Activated CD4-positive, alpha-beta T cell treated with anti-CD3 and anti-CD28 coated beads for 1 hour (primary cell): ENCODE results near the gene CALML4.
A peak's percentile ranks its signal among the peaks of the same experiment; 100 is the strongest.
"Not testable (repeated sequence)": the region's sequence is repeated elsewhere in the genome, so short reads cannot be mapped to it uniquely, and the experiment has no call there.

Experiments
- DNase-seq: peaks from one replicate; pipeline ENCODE4 v3.0.0-alpha.2; 2020

Gene CALML4, protein sequence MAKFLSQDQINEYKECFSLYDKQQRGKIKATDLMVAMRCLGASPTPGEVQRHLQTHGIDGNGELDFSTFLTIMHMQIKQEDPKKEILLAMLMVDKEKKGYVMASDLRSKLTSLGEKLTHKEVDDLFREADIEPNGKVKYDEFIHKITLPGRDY

DNA sequence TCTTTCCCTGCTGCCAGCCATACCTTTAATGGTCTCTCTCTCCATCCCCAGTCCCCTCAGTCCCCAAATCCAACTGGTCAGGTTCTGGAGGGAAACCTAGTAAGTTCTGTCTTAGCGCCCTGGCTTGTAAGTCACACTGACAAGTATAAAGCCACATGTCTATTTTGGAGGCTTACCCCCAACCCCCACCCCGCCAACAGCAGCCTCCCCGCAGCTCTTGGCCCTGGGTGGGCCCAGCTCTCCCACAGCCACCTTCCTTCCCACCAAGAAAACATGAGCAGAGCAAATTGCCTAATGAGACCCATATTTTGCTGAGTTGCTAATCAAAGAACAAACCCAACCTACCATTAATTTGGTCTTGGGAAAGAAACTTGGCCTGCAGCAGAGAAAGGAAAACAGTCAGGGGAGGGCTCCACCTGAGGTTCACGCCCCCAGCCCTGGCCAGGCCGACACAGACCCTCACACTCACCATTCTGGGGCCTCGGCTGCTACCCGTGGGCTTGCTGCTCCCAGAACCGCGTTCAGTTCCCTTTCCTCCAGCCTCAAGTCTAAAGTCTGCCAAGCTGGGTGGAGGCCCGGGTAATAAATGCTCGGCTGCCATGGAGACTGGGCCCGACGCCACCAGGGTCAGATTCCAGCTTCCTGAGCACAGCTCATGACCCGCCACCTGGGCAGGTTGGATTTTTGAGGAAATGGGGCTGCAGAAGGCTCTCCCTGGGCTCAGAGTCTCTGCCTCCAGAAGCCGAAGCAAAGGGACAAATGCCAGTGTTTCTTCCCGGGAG is at the start of gene CALML4:
Gene CALML4 (minus strand): TSS at position 557 of the 782 bp plus-strand sequence. CDS start 85 bp downstream, at position 472.
- DNase-seq, result no peak

DNA sequence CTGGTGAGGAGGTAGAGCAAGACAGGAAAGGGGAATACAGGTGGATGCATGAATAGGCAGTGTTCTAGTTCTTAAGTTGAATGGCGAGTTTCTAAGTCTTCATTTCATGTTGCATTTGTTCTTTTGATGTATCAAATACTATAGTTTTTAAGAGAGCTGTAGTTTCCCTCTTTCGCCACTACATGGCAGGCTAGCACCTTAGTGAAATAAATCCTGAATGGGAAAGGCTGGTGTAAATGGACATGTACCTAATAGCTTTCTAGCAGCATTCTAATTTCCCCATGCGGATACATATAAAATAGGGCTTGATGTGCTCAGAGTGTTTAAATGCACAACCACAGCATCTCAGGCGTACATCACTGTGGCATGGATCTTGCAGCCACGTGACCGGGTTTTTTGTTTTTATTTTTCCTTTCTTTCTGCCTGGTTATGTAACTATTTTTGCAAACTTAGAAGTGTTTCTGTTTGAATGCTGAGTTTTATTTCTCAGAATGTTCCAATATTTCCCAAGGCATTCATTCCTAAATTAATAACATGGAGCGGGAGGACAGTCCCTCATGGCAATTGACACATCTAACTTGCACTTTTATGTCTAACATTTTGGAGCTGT is 47.9 kb upstream of the CALML4 start:
- no peak for DNase-seq

DNA sequence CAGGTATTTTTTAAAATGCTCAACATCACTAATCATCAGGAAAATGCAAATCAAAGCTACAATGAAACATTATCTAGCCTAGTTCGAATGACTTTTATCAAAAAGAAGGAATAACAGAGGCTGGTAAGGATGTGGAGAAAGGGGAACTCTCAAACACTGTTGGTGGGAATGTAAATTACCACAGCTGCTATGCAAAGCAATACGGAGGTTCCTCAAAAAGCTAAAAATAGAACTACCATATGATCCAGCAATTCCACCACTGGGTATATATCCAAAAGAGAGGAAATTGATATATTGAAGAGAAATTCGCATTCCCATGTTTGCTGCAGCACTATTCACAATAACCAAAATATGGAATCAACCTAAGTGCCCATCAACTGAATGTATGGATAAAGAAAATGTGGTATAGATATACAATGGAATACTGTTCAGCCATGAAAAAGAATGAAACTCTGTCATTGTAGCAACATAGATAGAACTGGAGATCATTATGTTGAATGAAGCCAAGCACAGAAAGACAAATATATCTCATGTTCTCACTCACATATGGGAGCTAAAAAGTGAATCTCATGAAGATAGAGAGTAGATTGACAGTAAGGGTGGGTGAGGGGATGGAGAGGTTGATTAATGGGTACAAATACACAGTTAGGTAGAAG is 44.1 kb upstream of the CALML4 start:
- no peak for DNase-seq

- DNase-seq, result no peak
Observed at GRCh38 chr15:68244235-68244634, 39.1 kb upstream of the CALML4 start.

- DNase-seq, result no peak
Observed at GRCh38 chr15:68241088-68241935, 36.2 kb upstream of the CALML4 start.

GRCh38 chr15:68239025-68239424 is 33.9 kb upstream of the CALML4 start:
- DNase-seq, result no peak

- DNase-seq, result no peak
Observed at GRCh38 chr15:68235022-68235421, 29.9 kb upstream of the CALML4 start.

DNA sequence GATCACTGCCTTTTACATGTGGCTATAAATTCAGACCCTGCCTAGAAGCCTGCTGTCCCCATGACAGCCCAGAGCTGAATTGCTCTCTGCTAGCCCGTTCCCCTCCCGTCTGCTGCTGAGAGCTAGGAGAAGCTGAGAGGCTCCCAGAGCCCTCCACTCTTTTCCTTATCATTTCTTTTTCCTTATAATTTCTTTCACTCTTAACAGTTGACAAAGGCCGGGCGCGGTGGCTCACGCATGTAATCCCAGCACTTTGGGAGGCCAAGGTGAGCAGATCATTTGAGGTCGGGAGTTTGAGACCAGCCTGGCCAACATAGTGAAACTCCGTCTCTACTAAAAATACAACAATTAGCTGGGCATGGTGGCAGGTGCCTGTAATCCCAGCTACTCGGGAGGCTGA is 29.4 kb upstream of the CALML4 start:
- DNase-seq, result not testable (repeated sequence)

DNA sequence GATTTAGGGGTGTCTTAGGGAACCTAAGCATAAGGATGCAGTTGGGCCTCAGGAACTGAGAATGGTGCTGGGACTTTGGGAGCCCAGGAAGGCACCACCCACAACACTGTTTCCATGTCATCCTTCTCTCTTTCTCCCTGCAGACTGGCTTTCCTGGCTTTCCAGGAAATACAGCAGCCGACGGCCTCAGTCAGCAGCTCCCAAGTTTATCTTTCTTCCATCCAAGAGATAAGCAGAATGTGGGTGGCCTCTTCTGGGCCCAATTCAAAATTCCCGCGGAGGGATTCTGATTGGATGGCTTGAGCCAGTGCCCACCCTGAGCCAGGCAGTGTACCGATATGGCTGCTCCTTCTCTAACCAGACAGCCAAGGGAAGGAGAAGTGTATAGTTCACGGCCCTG is 28.9 kb upstream of the CALML4 start:
- DNase-seq, result no peak

GRCh38 chr15:68232937-68233336 is 27.8 kb upstream of the CALML4 start:
- DNase-seq, result no peak

DNA sequence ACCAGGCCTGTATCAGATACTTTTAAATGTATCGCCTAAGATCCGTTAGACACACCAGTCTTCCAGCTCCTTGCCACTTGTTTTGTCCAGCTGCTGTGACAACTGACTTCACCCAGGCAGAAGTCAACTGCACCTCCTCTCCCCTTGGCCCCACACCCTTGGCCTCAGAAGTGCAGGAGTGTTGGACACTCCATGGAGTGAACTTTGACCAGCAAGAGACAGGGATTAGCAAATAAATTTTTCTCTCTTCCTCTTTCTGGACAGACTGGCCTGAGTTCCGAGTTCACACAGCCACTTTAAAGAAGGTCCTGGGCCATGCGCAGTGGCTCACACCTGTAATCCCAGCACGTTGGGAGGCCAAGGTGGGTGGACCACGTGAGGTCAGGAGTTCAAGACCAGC is 27.3 kb upstream of the CALML4 start:
- no peak for DNase-seq

GRCh38 chr15:68231102-68231818 is 26.1 kb upstream of the CALML4 start:
- no peak for DNase-seq

- DNase-seq, result no peak
Observed at GRCh38 chr15:68230157-68231100, 25.3 kb upstream of the CALML4 start.

GRCh38 chr15:68229386-68230156 is 24.4 kb upstream of the CALML4 start, which contains the start of gene CLN6:
TSS of gene CLN6 (minus strand) at chr15:68229728. CDS start at chr15:68229584, 144 bp downstream.
- DNase-seq, result peak; percentile 67

GRCh38 chr15:68228971-68229385 is 23.8 kb upstream of the CALML4 start:
- no peak for DNase-seq

DNA sequence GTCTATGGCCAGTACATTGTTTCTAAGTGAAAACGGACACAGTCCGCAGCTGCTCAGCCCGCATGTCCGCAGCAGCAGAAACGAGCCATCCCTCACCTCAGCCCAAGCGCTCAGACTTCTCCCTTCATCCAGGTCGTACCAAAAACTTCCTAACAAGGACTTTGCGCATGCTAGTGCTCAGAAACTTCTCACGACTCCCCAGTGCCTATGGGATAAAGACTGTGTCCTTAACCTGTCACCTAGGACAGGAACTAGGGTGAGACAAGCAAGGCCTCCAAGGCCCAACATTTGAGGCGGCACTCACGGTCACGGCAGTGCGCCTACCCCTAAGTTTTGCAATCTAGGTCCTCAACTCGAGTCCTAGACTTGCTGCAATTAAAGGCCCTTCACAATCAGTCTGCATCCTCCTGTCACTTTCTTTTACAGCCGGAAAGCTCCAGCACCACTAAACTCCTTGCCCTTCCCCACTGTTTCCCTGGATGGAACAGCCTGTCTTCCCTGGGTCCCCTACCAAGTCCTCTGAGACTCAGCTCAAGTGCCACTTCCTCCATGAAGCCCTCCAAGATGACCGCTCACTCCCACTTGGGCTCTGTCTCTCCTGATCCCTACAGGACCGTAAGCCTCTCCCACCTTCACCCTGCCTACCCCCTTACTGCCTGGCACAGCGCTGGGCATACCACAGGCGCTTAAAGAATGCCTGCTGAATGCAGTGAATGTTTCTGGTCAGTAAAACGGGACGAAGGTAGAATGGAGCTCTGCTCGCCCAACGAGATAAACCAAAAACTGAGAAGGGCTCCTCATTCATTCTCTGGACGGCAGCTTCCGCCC is 23.2 kb upstream of the CALML4 start:
- DNase-seq, result no peak

DNA sequence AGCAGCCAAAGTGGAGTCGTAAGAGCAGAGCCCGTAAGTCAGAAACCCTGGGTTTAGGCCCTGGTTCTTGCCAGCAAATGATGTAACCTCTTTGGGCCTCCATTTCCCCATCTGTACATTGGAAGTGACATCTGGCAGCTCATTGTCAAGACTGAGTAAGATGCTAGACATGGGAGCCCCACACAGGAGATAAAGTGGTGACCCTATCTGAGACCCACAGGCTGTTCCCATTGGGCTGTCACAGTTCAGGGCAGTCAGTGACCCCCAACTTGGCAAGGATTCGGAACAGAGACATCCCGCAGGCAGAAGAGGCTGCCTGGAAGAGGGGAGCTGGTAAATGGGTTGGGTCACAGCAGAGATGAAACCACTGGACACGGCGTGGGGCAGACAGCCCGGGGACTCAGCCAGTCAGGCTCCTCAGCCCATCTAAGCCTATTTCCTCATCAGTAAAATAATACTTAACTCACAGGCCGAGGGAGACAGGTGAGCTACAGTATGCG is 22.6 kb upstream of the CALML4 start:
- no peak for DNase-seq

- DNase-seq, result not testable (repeated sequence)
Observed at GRCh38 chr15:68225442-68225841, 20.3 kb upstream of the CALML4 start.
